PC-9 (cell line): ENCODE measurements around the gene NYAP1. TPM values are rescaled to one million over a fixed set of nuclear protein-coding genes. Genes with fewer than 3 reads are reported as not detected.

Source experiments
- BruUV-seq: library from RNA; stranded (reverse); fragments of 400-500 nt; replicated peaks from 2 replicates; lab custom pipeline; 2021; lab: Mats Ljungman, UMichigan
- CTCF ChIA-PET: fragments of 300-600 bp; sonication (Branson Sonifier 250); formaldehyde crosslinking; loops from one replicate; lab custom pipeline; 2022; ENCODE audit warnings: antibody characterized with exemption; lab: Charles Lee
- POLR2A ChIA-PET: fragments of 300-600 bp; sonication (Branson Sonifier 250); formaldehyde crosslinking; loops from one replicate; lab custom pipeline; 2022; ENCODE audit warnings: antibody characterized with exemption; ENCODE audit not compliant: unreplicated experiment; lab: Charles Lee
- DNase-seq, 2 experiments: peaks; one replicate each; pipeline versions ENCODE4 v3.0.0 to v3.0.0-alpha.2; 2015 to 2022; ENCODE audit warnings: mixed read lengths in 1 of 2
- H2AFZ ChIP-seq: fragments of 200-600 bp; sonication (generic); 2 replicates; pipeline ENCODE4 v1.8.1; 2017; ENCODE audit warnings: antibody characterized with exemption
- H3F3A ChIP-seq: fragments of 200-600 bp; sonication (generic); 2 replicates; pipeline ENCODE4 v1.8.1; 2017; ENCODE audit warnings: antibody characterized with exemption, mild to moderate bottlenecking, low read depth; ENCODE audit not compliant: insufficient read depth
- H3K27ac ChIP-seq: fragments of 200-600 bp; sonication (generic); 2 replicates; pipeline ENCODE4 v1.6.1; 2016; ENCODE audit warnings: mixed run types
- H3K27me3 ChIP-seq: fragments of 200-600 bp; sonication (generic); 2 replicates; pipeline ENCODE4 v1.6.1; 2016; ENCODE audit warnings: low read depth, mixed run types; ENCODE audit not compliant: insufficient read depth
- H3K36me3 ChIP-seq: fragments of 200-600 bp; sonication (generic); 2 replicates; pipeline ENCODE4 v1.6.1; 2016; ENCODE audit warnings: low read depth, mixed run types
- H3K4me1 ChIP-seq: fragments of 200-600 bp; sonication (generic); replicated peaks from 2 replicates; pipeline ENCODE4 v1.6.1; 2016; ENCODE audit warnings: mixed run types; ENCODE audit not compliant: insufficient read depth
- H3K4me2 ChIP-seq: fragments of 200-600 bp; sonication (generic); 2 replicates; pipeline ENCODE4 v1.6.1; 2017; ENCODE audit warnings: mixed run types
- H3K4me3 ChIP-seq: fragments of 200-600 bp; sonication (generic); 2 replicates; pipeline ENCODE4 v1.6.1; 2016; ENCODE audit warnings: mixed run types
- H3K79me2 ChIP-seq: fragments of 200-600 bp; sonication (generic); 2 replicates; pipeline ENCODE4 v1.6.1; 2017; ENCODE audit warnings: low read depth, mixed run types
- H3K9me2 ChIP-seq: fragments of 200-600 bp; sonication (generic); 2 replicates; pipeline ENCODE4 v1.8.1; 2017; ENCODE audit warnings: mild to moderate bottlenecking; ENCODE audit not compliant: insufficient read depth
- H3K9me3 ChIP-seq: fragments of 200-600 bp; sonication (generic); 2 replicates; pipeline ENCODE4 v1.8.1; 2016; ENCODE audit warnings: low read depth; ENCODE audit not compliant: insufficient read depth
- H4K20me1 ChIP-seq: fragments of 200-600 bp; sonication (generic); 2 replicates; pipeline ENCODE4 v1.8.1; 2017; ENCODE audit not compliant: insufficient read depth
- CTCF ChIP-seq: fragments of 200-600 bp; sonication (generic); conservative IDR thresholded peaks from 2 replicates; pipeline ENCODE4 v1.6.1; 2017; ENCODE audit warnings: mixed run types, antibody characterized with exemption, mild to moderate bottlenecking, moderate library complexity
- EZH2 ChIP-seq: fragments of 200-600 bp; sonication (generic); IDR thresholded peaks from 2 replicates; pipeline ENCODE4 v1.8.0; 2017; ENCODE audit warnings: antibody characterized with exemption, low read depth
- intact Hi-C: fragments of 100-400 bp; cut with micrococcal nuclease; formaldehyde crosslinking; loops from one replicate; pipeline ENCODE4 v1.10.0; 2022; ENCODE audit not compliant: unreplicated experiment
- total RNA-seq: library from RNA; stranded (reverse); gene quantifications from 2 replicates; pipeline ENCODE4 v1.2.3, GENCODE V29; 2021

The NYAP1 gene
- total RNA-seq, 1 experiment from 2014 or later = 1.3 TPM

- peak overlapping the region; percentile 42 for H3K27ac ChIP-seq
- H3K4me2 ChIP-seq = peak overlapping the region; percentile 31; the same call in 1 of the 2 replicates
Measured at GRCh38 chr7:100515072-100515532, 31.4 kb downstream of the NYAP1 start.

GRCh38 chr7:100516135-100516812 lies 32.5 kb downstream of the NYAP1 start:
- no peaks in the 10 kb centered on the region for H3K9me3 ChIP-seq
- no peaks in the 10 kb centered on the region for H3K27me3 ChIP-seq
- peaks cover 25% of the 10 kb centered on the region for H3K4me1 ChIP-seq
- no peak overlapping the region for H3K4me2 ChIP-seq
- H4K20me1 ChIP-seq = no peaks in the 10 kb centered on the region
- POLR2A ChIA-PET = interaction anchor here (0.7 kb wide), 2 partner anchors 30 to 37 kb away, joined by 5 to 13 read pairs; no protein-coding TSS in a partner anchor
- TF ChIP-seq CTCF = no peak
- TF ChIP-seq EZH2 = no peak
- no peaks in the 10 kb centered on the region for H3K9me2 ChIP-seq
- H3K79me2 ChIP-seq = no peaks in the 10 kb centered on the region
- peak; percentile 60 to 79 for DNase-seq
- H3K4me3 ChIP-seq = no peak overlapping the region
- no peaks in the 10 kb centered on the region for H3K36me3 ChIP-seq
- H2AFZ ChIP-seq = no peak overlapping the region
- BruUV-seq = no TSS peak
- intact Hi-C loops = no loop called here
- CTCF ChIA-PET = interaction anchor here (0.6 to 1.4 kb wide), 2 partner anchors 29 to 390 kb away, joined by 3 to 4 read pairs; no protein-coding TSS in a partner anchor
- no peak overlapping the region for H3K27ac ChIP-seq
- H3F3A ChIP-seq = no peaks in the 10 kb centered on the region; the same call in 1 of the 2 replicates

More at GRCh38 chr7:100515072-100515532, 31.4 kb downstream of the NYAP1 start:
- Histone ChIP-seq H3K36me3 (no peaks in the 10 kb centered on the region), H3K9me2 (no peaks in the 10 kb centered on the region), H3F3A (no peaks in the 10 kb centered on the region; the same call in 1 of the 2 replicates), H3K27me3 (no peaks in the 10 kb centered on the region), H3K79me2 (no peaks in the 10 kb centered on the region), H3K4me1 (peaks cover 25% of the 10 kb centered on the region), H4K20me1 (no peaks in the 10 kb centered on the region), H3K9me3 (no peaks in the 10 kb centered on the region), H2AFZ (no peak overlapping the region), H3K4me3 (no peak overlapping the region)
- TF ChIP-seq EZH2 (no peak), CTCF (no peak)
- BruUV-seq = no TSS peak
- intact Hi-C loops = no loop called here
- ChIA-PET POLR2A (no interaction called here), CTCF (interaction anchor here (0.6 kb wide), 1 partner anchor 45 kb away, joined by 5 read pairs; no protein-coding TSS in a partner anchor)
- DNase-seq = peak in 1 of 2 experiments; percentile 43

- ChIA-PET CTCF (interaction anchor here (1.4 kb wide), 1 partner anchor 28 kb away, joined by 3 read pairs; no protein-coding TSS in a partner anchor), POLR2A (interaction anchor here (0.7 kb wide), 1 partner anchor 310 kb away, joined by 4 read pairs; no protein-coding TSS in a partner anchor)
- Histone ChIP-seq H3K27ac (no peak overlapping the region), H3K36me3 (no peaks in the 10 kb centered on the region), H3K79me2 (no peaks in the 10 kb centered on the region), H3F3A (peaks cover 4% of the 10 kb centered on the region; the same call in 1 of the 2 replicates), H3K9me3 (no peaks in the 10 kb centered on the region), H2AFZ (no peak overlapping the region), H3K4me3 (no peak overlapping the region), H3K4me2 (no peak overlapping the region), H3K4me1 (peaks cover 25% of the 10 kb centered on the region), H3K27me3 (no peaks in the 10 kb centered on the region), H4K20me1 (no peaks in the 10 kb centered on the region), H3K9me2 (no peaks in the 10 kb centered on the region)
- no peak for DNase-seq
- BruUV-seq = no TSS peak
- TF ChIP-seq CTCF = no peak
- TF ChIP-seq EZH2 = no peak
- intact Hi-C loops = no loop called here
Measured at GRCh38 chr7:100517305-100517704, 33.6 kb downstream of the NYAP1 start.
